AG10803 (cell line): ENCODE data around the gene INCENP.

Experiments used
- DNase-seq: peaks from one replicate; pipeline ENCODE4 v3.0.0; 2010; ENCODE audit warnings: low read depth
- H3K4me3 ChIP-seq: 2 replicates; pipeline ENCODE4 v1.5.1; 2011; ENCODE audit warnings: mild to moderate bottlenecking, low read length, control low read depth
- TF ChIP-seq, protein P1 (sequence below): conservative IDR thresholded peaks from 2 replicates; pipeline ENCODE4 v1.5.1; 2011; ENCODE audit warnings: mild to moderate bottlenecking, low read length, control low read depth, inconsistent platforms

The INCENP gene

DNA sequence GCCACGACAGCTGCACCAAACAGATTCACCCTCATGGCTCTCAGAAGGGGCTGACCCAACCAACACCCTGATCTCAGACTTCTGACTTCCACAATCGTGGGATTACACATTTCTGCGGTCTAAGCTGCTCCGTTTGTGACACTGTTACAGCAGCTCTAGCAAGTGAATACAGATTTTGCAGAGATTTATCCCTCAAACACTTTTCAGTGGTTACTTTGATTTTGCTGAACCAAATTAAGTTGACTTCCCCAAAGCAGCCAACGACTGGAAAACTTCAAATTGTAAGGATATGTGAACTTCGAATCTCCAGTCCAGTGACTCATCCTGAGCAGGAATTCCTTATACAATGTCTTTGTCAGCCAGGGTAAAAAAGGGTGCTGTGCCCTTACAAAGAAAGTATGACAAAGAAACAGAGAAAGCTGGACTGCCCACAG is 14.8 kb upstream of the INCENP start:
- TF ChIP-seq, protein P1, sequence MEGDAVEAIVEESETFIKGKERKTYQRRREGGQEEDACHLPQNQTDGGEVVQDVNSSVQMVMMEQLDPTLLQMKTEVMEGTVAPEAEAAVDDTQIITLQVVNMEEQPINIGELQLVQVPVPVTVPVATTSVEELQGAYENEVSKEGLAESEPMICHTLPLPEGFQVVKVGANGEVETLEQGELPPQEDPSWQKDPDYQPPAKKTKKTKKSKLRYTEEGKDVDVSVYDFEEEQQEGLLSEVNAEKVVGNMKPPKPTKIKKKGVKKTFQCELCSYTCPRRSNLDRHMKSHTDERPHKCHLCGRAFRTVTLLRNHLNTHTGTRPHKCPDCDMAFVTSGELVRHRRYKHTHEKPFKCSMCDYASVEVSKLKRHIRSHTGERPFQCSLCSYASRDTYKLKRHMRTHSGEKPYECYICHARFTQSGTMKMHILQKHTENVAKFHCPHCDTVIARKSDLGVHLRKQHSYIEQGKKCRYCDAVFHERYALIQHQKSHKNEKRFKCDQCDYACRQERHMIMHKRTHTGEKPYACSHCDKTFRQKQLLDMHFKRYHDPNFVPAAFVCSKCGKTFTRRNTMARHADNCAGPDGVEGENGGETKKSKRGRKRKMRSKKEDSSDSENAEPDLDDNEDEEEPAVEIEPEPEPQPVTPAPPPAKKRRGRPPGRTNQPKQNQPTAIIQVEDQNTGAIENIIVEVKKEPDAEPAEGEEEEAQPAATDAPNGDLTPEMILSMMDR: no peak
- peak; percentile 53 for DNase-seq
- no peak overlapping the region for H3K4me3 ChIP-seq

DNA sequence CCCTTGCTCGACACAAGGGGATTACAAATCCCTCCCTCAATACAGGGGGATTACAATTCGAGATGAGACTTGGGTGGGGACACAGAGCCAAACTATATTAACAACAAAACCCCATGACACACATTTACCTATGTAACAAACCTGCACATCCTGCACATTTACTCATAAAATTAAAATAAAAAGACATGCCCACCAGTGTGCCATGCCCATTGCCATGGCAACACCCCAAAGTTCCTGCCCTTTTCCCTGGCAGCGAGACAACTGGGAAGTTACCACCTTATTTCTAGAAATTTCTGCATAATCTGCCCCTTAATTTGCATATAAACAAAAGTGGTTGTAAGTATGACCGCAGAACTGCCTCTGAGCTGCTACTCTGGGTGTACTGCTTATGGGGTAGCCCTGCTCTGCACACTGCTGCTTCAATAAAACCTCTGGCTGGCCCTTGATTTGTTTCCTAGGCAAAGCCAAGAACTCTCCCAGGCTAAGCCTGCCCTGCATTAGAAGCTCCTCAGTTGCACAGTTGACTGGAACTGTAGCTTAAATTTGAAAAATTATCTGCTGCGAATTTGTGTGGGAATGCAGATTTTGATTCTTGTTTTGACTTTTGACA is 8.6 kb upstream of the INCENP start:
- H3K4me3 ChIP-seq: no peak overlapping the region
- TF ChIP-seq, protein P1: no peak
- DNase-seq: no peak

DNA sequence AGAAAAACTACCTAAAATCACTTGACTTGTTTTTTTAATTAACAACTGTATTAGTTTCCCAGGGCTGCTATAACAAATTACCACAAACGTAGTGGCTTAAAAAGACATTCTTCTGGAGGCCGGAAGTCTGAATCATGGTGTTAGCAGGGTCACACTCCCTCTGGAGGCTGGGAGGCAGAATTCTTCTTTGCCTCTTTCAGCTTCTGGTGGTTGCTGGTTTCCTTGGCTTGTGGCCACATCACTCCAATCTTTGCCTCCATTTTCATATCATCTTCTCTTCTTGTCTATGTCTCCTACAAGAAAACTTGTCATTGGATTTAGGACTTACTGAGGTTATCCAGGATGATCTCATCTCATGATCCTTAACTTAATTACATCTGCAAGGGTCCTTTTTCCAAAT is 7.4 kb upstream of the INCENP start:
- DNase-seq: no peak
- TF ChIP-seq, protein P1: no peak
- H3K4me3 ChIP-seq: no peak overlapping the region

DNA sequence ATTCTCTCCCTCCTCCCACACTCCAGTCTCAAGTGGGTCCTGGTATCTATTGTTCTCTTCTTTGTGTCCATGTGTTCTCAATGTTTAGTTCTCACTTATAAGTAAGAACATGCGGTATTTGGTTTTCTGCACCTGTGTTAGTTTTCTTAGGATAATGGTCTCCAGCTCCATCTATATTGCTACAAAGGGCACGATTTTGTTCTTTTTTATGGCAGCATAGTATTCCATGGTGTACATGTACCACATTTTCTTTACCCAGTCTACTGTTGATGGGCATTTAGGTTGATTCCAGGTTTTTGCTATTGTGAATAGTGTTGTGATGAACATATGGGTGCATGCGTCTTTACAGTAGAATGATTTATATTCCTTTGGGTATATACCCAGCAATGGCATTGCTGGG is 4.2 kb upstream of the INCENP start:
- H3K4me3 ChIP-seq: no peak overlapping the region
- DNase-seq: no peak
- TF ChIP-seq, protein P1: no peak

DNA sequence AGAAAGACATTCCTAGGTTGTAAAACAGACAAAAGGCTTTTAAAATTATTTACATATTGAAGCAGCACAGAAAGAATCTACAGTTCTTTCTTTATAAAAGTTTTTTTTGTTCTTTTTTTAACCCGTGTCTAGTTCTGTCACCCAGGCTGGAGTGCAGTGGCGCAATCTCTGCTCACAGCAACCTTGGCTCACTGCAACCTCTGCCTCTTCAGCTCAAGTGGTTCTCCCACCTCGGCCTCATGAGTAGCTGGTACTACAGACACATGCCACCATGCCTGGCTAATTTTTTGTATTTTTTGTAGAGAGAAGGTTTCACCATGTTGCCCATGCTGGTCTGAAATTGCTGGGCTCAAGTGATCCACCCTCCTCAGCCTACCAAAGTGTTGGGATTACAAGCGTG is 3.8 kb upstream of the INCENP start:
- DNase-seq: no peak
- no peak overlapping the region for H3K4me3 ChIP-seq
- TF ChIP-seq, protein P1: no peak

DNA sequence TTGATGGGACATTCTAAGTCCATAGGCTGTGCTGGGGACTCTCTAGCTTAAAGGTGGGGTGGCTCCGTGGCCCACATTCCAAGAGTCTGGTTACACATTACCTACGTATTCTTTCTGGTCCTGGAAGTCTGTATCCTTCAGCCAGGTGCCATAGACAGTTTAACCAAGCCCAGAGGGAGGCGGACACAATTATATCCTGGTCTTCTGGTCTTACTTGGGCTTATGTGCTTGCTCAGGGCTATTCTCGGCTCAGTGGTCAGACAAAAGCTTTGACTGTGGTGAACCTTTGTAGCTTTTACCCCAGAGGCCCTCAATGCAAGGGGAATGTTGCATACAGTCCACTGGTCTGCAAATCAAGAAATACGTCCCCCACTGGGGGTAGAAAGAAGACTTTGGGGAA is 3.4 kb upstream of the INCENP start:
- DNase-seq: no peak
- H3K4me3 ChIP-seq: no peak overlapping the region
- TF ChIP-seq, protein P1: no peak

DNA sequence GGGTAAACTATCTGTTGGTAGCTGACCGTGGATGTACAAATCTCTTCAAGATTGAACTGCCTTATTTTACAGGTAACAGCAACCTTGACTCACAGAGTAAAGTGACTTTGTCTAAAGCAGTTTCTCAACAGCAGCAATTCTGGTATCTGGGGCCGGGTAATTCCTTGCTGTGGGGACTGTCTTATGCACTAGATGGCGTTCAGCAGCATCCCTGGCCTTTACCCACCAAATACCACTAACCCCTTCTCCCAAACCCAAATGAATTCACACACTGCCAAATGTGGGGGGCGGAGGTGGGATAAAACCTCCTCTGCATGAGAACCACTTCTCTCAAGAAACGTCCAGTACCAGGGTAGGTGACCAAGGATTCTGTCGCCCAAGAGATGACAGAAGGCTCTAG is 1.7 kb upstream of the INCENP start:
- TF ChIP-seq, protein P1: peak; percentile 6; the same call in 1 of the 2 replicates
- no peak for DNase-seq
- H3K4me3 ChIP-seq: no peak overlapping the region
